GM21367 (cell line): ENCODE results near the gene RAB11FIP4.

ENCODE experiments used
- ATAC-seq: cut with Tn5 transposase; IDR thresholded peaks from one replicate; pipeline ENCODE4 v1.9.1; 2021; ENCODE audit not compliant: unreplicated experiment

RAB11FIP4 gene

GRCh38 chr17:31386542-31387075 lies 4.9 kb upstream of the RAB11FIP4 start:
- no peak for ATAC-seq

GRCh38 chr17:31387438-31387837 lies 4.0 kb upstream of the RAB11FIP4 start:
- ATAC-seq = no peak

GRCh38 chr17:31388351-31388750 lies 3.1 kb upstream of the RAB11FIP4 start:
- ATAC-seq = no peak

GRCh38 chr17:31388770-31389656 lies 2.5 kb upstream of the RAB11FIP4 start:
- no peak for ATAC-seq

GRCh38 chr17:31389657-31390381 lies 1.7 kb upstream of the RAB11FIP4 start:
- ATAC-seq = no peak

- ATAC-seq = no peak
These were observed 1.1 kb upstream of the RAB11FIP4 start for GRCh38 chr17:31390426-31390747.

GRCh38 chr17:31390748-31391495 lies 553 bp upstream of the RAB11FIP4 start:
- no peak for ATAC-seq

GRCh38 chr17:31392002-31392855 lies 754 bp downstream of the RAB11FIP4 start:
- ATAC-seq = no peak

- no peak for ATAC-seq
These were observed 1.6 kb downstream of the RAB11FIP4 start for GRCh38 chr17:31392856-31393748.

GRCh38 chr17:31393749-31394146 lies 2.3 kb downstream of the RAB11FIP4 start:
- ATAC-seq = no peak

GRCh38 chr17:31394544-31394943 lies 3.1 kb downstream of the RAB11FIP4 start:
- no peak for ATAC-seq

GRCh38 chr17:31397256-31397939 lies 5.9 kb downstream of the RAB11FIP4 start:
- no peak for ATAC-seq

GRCh38 chr17:31398381-31399311 lies 7.2 kb downstream of the RAB11FIP4 start:
- no peak for ATAC-seq

- no peak for ATAC-seq
These were observed 9.0 kb downstream of the RAB11FIP4 start for GRCh38 chr17:31400481-31400950.

- no peak for ATAC-seq
These were observed 10.2 kb downstream of the RAB11FIP4 start for GRCh38 chr17:31401456-31402254.

GRCh38 chr17:31404028-31404949 lies 12.8 kb downstream of the RAB11FIP4 start:
- ATAC-seq = no peak
